Gastrocnemius medialis (tissue), 4 donors: Measurements from ENCODE around the gene PRRC2C.

Source experiments
- POLR2A ChIP-seq, 2 donors: fragments of 450-650 bp; IDR thresholded peaks; one replicate each; pipeline ENCODE4 v1.6.1; 2017; ENCODE audit warnings: antibody characterized with exemption in 2 of 2, mild to moderate bottlenecking in 2 of 2, moderate library complexity in 2 of 2
- TF ChIP-seq, protein P1 (sequence below), 5 experiments: fragments of 450-650 bp in 3 of 5; fragments of 200-600 bp in 2 of 5; sonication (generic) in 2 of 5; IDR thresholded peaks in 4 of 5; conservative IDR thresholded peaks in 1 of 5; 1 replicate in 4 of 5; 2 replicates in 1 of 5; pipeline ENCODE4 v1.5.1; 2016 to 2019; ENCODE audit warnings: antibody characterized with exemption in 5 of 5, mild to moderate bottlenecking in 3 of 5, moderate library complexity in 3 of 5

DNA sequence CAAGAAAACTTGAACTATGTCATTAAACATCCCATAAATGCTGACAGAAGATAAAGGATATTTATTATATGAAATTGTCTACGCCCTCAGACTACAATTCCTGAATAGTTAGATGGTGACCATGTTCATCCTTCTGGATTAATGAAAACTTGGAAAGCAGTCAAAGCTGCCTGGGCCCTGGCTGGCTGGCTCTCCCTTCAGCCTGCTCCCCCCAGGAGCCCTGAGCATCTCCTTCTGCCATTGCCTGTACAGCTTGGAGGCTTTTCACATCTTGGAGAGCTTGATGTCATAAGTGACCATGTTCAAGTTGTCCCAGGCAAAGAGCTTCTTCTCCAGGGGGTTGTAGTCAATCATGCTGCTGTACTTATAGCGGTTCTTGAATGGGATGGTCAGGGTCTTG is 150.3 kb downstream of the PRRC2C start:
- TF ChIP-seq, protein P1, sequence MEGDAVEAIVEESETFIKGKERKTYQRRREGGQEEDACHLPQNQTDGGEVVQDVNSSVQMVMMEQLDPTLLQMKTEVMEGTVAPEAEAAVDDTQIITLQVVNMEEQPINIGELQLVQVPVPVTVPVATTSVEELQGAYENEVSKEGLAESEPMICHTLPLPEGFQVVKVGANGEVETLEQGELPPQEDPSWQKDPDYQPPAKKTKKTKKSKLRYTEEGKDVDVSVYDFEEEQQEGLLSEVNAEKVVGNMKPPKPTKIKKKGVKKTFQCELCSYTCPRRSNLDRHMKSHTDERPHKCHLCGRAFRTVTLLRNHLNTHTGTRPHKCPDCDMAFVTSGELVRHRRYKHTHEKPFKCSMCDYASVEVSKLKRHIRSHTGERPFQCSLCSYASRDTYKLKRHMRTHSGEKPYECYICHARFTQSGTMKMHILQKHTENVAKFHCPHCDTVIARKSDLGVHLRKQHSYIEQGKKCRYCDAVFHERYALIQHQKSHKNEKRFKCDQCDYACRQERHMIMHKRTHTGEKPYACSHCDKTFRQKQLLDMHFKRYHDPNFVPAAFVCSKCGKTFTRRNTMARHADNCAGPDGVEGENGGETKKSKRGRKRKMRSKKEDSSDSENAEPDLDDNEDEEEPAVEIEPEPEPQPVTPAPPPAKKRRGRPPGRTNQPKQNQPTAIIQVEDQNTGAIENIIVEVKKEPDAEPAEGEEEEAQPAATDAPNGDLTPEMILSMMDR (IDR thresholded peaks at IDR 0.05 in 4 of 5, conservative IDR thresholded peaks at IDR 0.05 in 1 of 5) = no peak
- TF ChIP-seq POLR2A (IDR thresholded peaks at IDR 0.05) = no peak
